Naive thymus-derived CD4-positive, alpha-beta T cell (primary cell): ENCODE data around the gene FRMD4B. TPM values are rescaled to one million over a fixed set of nuclear protein-coding genes. Genes with fewer than 3 reads are reported as not detected.

Experiments used
- ATAC-seq: fragments of 150-1000 bp; cut with Tn5 transposase; 2 replicates; pipeline ENCODE4 v1.10.0; 2021; ENCODE audit warnings: mild to moderate bottlenecking, moderate library complexity
- CTCF ChIA-PET: fragments of 350-600 bp; sonication (Branson Sonifier 250); formaldehyde crosslinking; loops from one replicate; lab custom pipeline; 2021; ENCODE audit warnings: antibody characterized with exemption; lab: Charles Lee
- POLR2A ChIA-PET: fragments of 350-600 bp; sonication (Branson Sonifier 250); formaldehyde crosslinking; loops from one replicate; lab custom pipeline; 2021; ENCODE audit warnings: antibody characterized with exemption, inconsistent platforms; lab: Charles Lee
- DNase-seq, 9 donors: peaks; one replicate each; pipeline versions ENCODE4 v3.0.0 to v3.0.0-alpha.2; 2020 to 2022; ENCODE audit warnings: mixed read lengths in 1 of 9
- H3K27ac ChIP-seq: one replicate; pipeline ENCODE4 v1.7.0; 2013; ENCODE audit warnings: mild to moderate bottlenecking, low read depth, low read length, moderate library complexity
- H3K27me3 ChIP-seq, 2 donors: one replicate each; pipeline ENCODE4 v1.7.0; 2013; ENCODE audit warnings: low read length in 2 of 2, mild to moderate bottlenecking in 2 of 2, moderate library complexity in 2 of 2; ENCODE audit not compliant: control insufficient read depth in 2 of 2, insufficient read depth in 2 of 2
- H3K36me3 ChIP-seq, 3 experiments: 1 replicate in 2 of 3; 2 replicates in 1 of 3; pipeline ENCODE4 v1.7.0; 2013; ENCODE audit warnings: low read length in 3 of 3, mild to moderate bottlenecking in 3 of 3, moderate library complexity in 1 of 3; ENCODE audit not compliant: insufficient read depth in 3 of 3, control insufficient read depth in 2 of 3
- H3K4me1 ChIP-seq, 2 donors: one replicate each; pipeline ENCODE4 v1.7.0; 2013; ENCODE audit warnings: low read length in 2 of 2, mild to moderate bottlenecking in 2 of 2, moderate library complexity in 1 of 2; ENCODE audit not compliant: control insufficient read depth in 2 of 2, insufficient read depth in 2 of 2
- H3K4me3 ChIP-seq: 2 replicates; pipeline ENCODE4 v1.7.0; 2013; ENCODE audit warnings: mild to moderate bottlenecking, low read length
- H3K9me3 ChIP-seq, 3 experiments: 1 replicate in 2 of 3; 2 replicates in 1 of 3; pipeline ENCODE4 v1.7.0; 2013; ENCODE audit warnings: low read length in 3 of 3; ENCODE audit not compliant: control insufficient read depth in 2 of 3
- H3K27ac Mint-ChIP-seq, 9 donors: one replicate each; pipeline ENCODE4 v1.8.0; 2020 to 2022; ENCODE audit warnings: mixed read lengths in 9 of 9, mild to moderate bottlenecking in 8 of 9, moderate library complexity in 5 of 9, inconsistent platforms in 2 of 9
- H3K27me3 Mint-ChIP-seq, 5 donors: one replicate each; pipeline ENCODE4 v1.8.0; 2021 to 2022; ENCODE audit warnings: mixed read lengths in 5 of 5, mild to moderate bottlenecking in 1 of 5
- H3K36me3 Mint-ChIP-seq, 5 donors: one replicate each; pipeline ENCODE4 v1.8.0; 2020 to 2022; ENCODE audit warnings: mixed read lengths in 5 of 5, mild to moderate bottlenecking in 3 of 5, inconsistent platforms in 1 of 5
- H3K4me1 Mint-ChIP-seq, 7 donors: one replicate each; pipeline ENCODE4 v1.8.0; 2020 to 2022; ENCODE audit warnings: mixed read lengths in 7 of 7, mild to moderate bottlenecking in 3 of 7, inconsistent platforms in 1 of 7
- H3K4me3 Mint-ChIP-seq, 10 donors: one replicate each; pipeline ENCODE4 v1.8.0; 2020 to 2022; ENCODE audit warnings: mild to moderate bottlenecking in 10 of 10, mixed read lengths in 10 of 10, moderate library complexity in 6 of 10, inconsistent platforms in 2 of 10
- H3K9me3 Mint-ChIP-seq, 11 donors: one replicate each; pipeline ENCODE4 v1.8.0; 2020 to 2022; ENCODE audit warnings: mixed read lengths in 11 of 11, mild to moderate bottlenecking in 4 of 11, inconsistent platforms in 1 of 11, moderate library complexity in 1 of 11
- intact Hi-C, 2 donors: fragments of 100-400 bp; cut with micrococcal nuclease; formaldehyde crosslinking; loops; one replicate each; pipeline ENCODE4 v1.15.1; 2023
- polyA plus RNA-seq, 2 donors: library from polyadenylated mRNA; unstranded; fragments of 300-500 nt; fragmentation: Illumina TruSeq; gene quantifications; one replicate each; pipeline ENCODE4 v1.2.3, GENCODE V29; 2021
- total RNA-seq, 6 experiments: library from RNA in 5 of 6; stranded (reverse) in 5 of 6; gene quantifications; 1 replicate in 5 of 6; 2 replicates in 1 of 6; pipeline ENCODE4 v1.2.3 and lab custom pipeline; 2021 to 2026

The FRMD4B gene
- total and polyA plus RNA-seq, 7 experiments from 2014 or later: 0.59 to 32.2 (median 5.6) TPM; not detected in 1

- no peak overlapping the region for H3K4me3 ChIP-seq
- intact Hi-C loops: no loop called here
- H3K36me3 ChIP-seq: no peaks in the 10 kb centered on the region
- H3K9me3 ChIP-seq: no peaks in the 10 kb centered on the region
- Mint-ChIP-seq H3K4me1 (peaks cover 0 to 4% (median 0%) of the 10 kb centered on the region in 7 donors), H3K4me3 (no peak overlapping the region), H3K27ac (no peak overlapping the region), H3K36me3 (peaks cover 0 to 8% (median 0%) of the 10 kb centered on the region in 5 donors), H3K27me3 (peaks cover 0 to 28% (median 8%) of the 10 kb centered on the region in 5 donors), H3K9me3 (peaks cover 0 to 16% (median 5%) of the 10 kb centered on the region in 11 donors)
- POLR2A ChIA-PET: no interaction called here
- CTCF ChIA-PET: no interaction called here
- H3K27ac ChIP-seq: no peak overlapping the region
- DNase-seq (no peak), ATAC-seq (no peak)
- H3K27me3 ChIP-seq: no peaks in the 10 kb centered on the region
- H3K4me1 ChIP-seq: no peaks in the 10 kb centered on the region
These were observed 25.2 kb downstream of the FRMD4B start for GRCh38 chr3:69360690-69361089.

- Mint-ChIP-seq H3K36me3 (peaks cover 0 to 8% (median 0%) of the 10 kb centered on the region in 5 donors), H3K27me3 (peaks cover 0 to 28% (median 8%) of the 10 kb centered on the region in 5 donors), H3K4me1 (peaks cover 0 to 4% (median 0%) of the 10 kb centered on the region in 7 donors), H3K4me3 (no peak overlapping the region), H3K27ac (peak overlapping the region in 1 of 9 donors; percentile 21), H3K9me3 (peaks cover 0 to 16% (median 5%) of the 10 kb centered on the region in 11 donors)
- no peak overlapping the region for H3K27ac ChIP-seq
- no peak for DNase-seq
- H3K27me3 ChIP-seq: no peaks in the 10 kb centered on the region
- H3K36me3 ChIP-seq: no peaks in the 10 kb centered on the region
- ChIA-PET CTCF (no interaction called here), POLR2A (no interaction called here)
- no peak overlapping the region for H3K4me3 ChIP-seq
- H3K9me3 ChIP-seq: no peaks in the 10 kb centered on the region
- intact Hi-C loops: no loop called here
- no peak for ATAC-seq
- no peaks in the 10 kb centered on the region for H3K4me1 ChIP-seq
These were observed 26.0 kb downstream of the FRMD4B start for GRCh38 chr3:69359916-69360315.

GRCh38 chr3:69359339-69359893 lies 26.5 kb downstream of the FRMD4B start:
- ATAC-seq: no peak
- Mint-ChIP-seq H3K36me3 (peaks cover 0 to 8% (median 0%) of the 10 kb centered on the region in 5 donors), H3K27me3 (peaks cover 0 to 30% (median 8%) of the 10 kb centered on the region in 5 donors), H3K9me3 (peaks cover 0 to 16% (median 5%) of the 10 kb centered on the region in 11 donors), H3K27ac (no peak overlapping the region), H3K4me1 (peaks cover 0 to 4% (median 0%) of the 10 kb centered on the region in 7 donors), H3K4me3 (no peak overlapping the region)
- intact Hi-C loops: no loop called here
- Histone ChIP-seq H3K9me3 (no peaks in the 10 kb centered on the region), H3K4me1 (no peaks in the 10 kb centered on the region), H3K27ac (no peak overlapping the region), H3K36me3 (no peaks in the 10 kb centered on the region), H3K4me3 (no peak overlapping the region), H3K27me3 (no peaks in the 10 kb centered on the region)
- ChIA-PET POLR2A (no interaction called here), CTCF (no interaction called here)
- DNase-seq: no peak

GRCh38 chr3:69357196-69357595 lies 28.7 kb downstream of the FRMD4B start:
- Histone ChIP-seq H3K27ac (no peak overlapping the region), H3K36me3 (no peaks in the 10 kb centered on the region), H3K4me1 (no peaks in the 10 kb centered on the region), H3K27me3 (no peaks in the 10 kb centered on the region), H3K9me3 (no peaks in the 10 kb centered on the region), H3K4me3 (no peak overlapping the region)
- no peak overlapping the region for H3K27ac Mint-ChIP-seq
- ATAC-seq (no peak), DNase-seq (no peak)
- peaks cover 0 to 16% (median 5%) of the 10 kb centered on the region in 11 donors for H3K9me3 Mint-ChIP-seq
- peaks cover 10 to 38% (median 20%) of the 10 kb centered on the region in 5 donors for H3K27me3 Mint-ChIP-seq
- intact Hi-C loops: no loop called here
- no peak overlapping the region for H3K4me3 Mint-ChIP-seq
- peaks cover 11 to 17% (median 15%) of the 10 kb centered on the region in 7 donors for H3K4me1 Mint-ChIP-seq
- POLR2A ChIA-PET: interaction anchor here (0.8 kb wide), 1 partner anchor 451 kb away, joined by 3 read pairs; no protein-coding TSS in a partner anchor
- CTCF ChIA-PET: no interaction called here
- H3K36me3 Mint-ChIP-seq: peaks cover 0 to 8% (median 0%) of the 10 kb centered on the region in 5 donors

- H3K27ac Mint-ChIP-seq: no peak overlapping the region
- H3K27me3 Mint-ChIP-seq: peaks cover 13 to 32% (median 20%) of the 10 kb centered on the region in 5 donors
- peaks cover 0 to 8% (median 0%) of the 10 kb centered on the region in 5 donors for H3K36me3 Mint-ChIP-seq
- Histone ChIP-seq H3K4me1 (no peaks in the 10 kb centered on the region), H3K36me3 (no peaks in the 10 kb centered on the region), H3K4me3 (no peak overlapping the region), H3K27ac (no peak overlapping the region), H3K27me3 (no peaks in the 10 kb centered on the region), H3K9me3 (no peaks in the 10 kb centered on the region)
- H3K4me3 Mint-ChIP-seq: no peak overlapping the region
- peaks cover 0 to 13% (median 5%) of the 10 kb centered on the region in 11 donors for H3K9me3 Mint-ChIP-seq
- ChIA-PET POLR2A (no interaction called here), CTCF (no interaction called here)
- intact Hi-C loops: no loop called here
- ATAC-seq (no peak), DNase-seq (no peak)
- peaks cover 12 to 22% (median 17%) of the 10 kb centered on the region in 7 donors for H3K4me1 Mint-ChIP-seq
These were observed 30.9 kb downstream of the FRMD4B start for GRCh38 chr3:69354948-69355347.

GRCh38 chr3:69353503-69353902 lies 32.4 kb downstream of the FRMD4B start:
- H3K27ac ChIP-seq: no peak overlapping the region
- ATAC-seq (peak; percentile 73), DNase-seq (no peak)
- no peaks in the 10 kb centered on the region for H3K9me3 ChIP-seq
- H3K36me3 ChIP-seq: no peaks in the 10 kb centered on the region
- H3K4me3 Mint-ChIP-seq: peak overlapping the region in 9 of 10 donors; percentile 23 to 81 (median 68)
- no peak overlapping the region for H3K4me3 ChIP-seq
- H3K27me3 ChIP-seq: no peaks in the 10 kb centered on the region
- H3K9me3 Mint-ChIP-seq: peaks cover 0 to 5% (median 2%) of the 10 kb centered on the region in 11 donors
- ChIA-PET POLR2A (no interaction called here), CTCF (no interaction called here)
- H3K4me1 Mint-ChIP-seq: peaks cover 12 to 22% (median 17%) of the 10 kb centered on the region in 7 donors
- H3K27ac Mint-ChIP-seq: no peak overlapping the region
- intact Hi-C loops: no loop called here
- no peaks in the 10 kb centered on the region for H3K4me1 ChIP-seq
- H3K27me3 Mint-ChIP-seq: peaks cover 13 to 25% (median 20%) of the 10 kb centered on the region in 5 donors
- peaks cover 0 to 2% (median 0%) of the 10 kb centered on the region in 5 donors for H3K36me3 Mint-ChIP-seq

- Histone ChIP-seq H3K4me1 (no peaks in the 10 kb centered on the region), H3K9me3 (no peaks in the 10 kb centered on the region), H3K27ac (no peak overlapping the region), H3K4me3 (no peak overlapping the region), H3K27me3 (no peaks in the 10 kb centered on the region), H3K36me3 (no peaks in the 10 kb centered on the region)
- H3K4me3 Mint-ChIP-seq: peak overlapping the region in 9 of 10 donors; percentile 23 to 81 (median 68)
- intact Hi-C loops: no loop called here
- peaks cover 12 to 22% (median 17%) of the 10 kb centered on the region in 7 donors for H3K4me1 Mint-ChIP-seq
- ATAC-seq (no peak), DNase-seq (no peak)
- H3K36me3 Mint-ChIP-seq: no peaks in the 10 kb centered on the region
- POLR2A ChIA-PET: no interaction called here
- H3K27ac Mint-ChIP-seq: no peak overlapping the region
- H3K9me3 Mint-ChIP-seq: peaks cover 0 to 1% (median 0%) of the 10 kb centered on the region in 11 donors
- peaks cover 13 to 25% (median 20%) of the 10 kb centered on the region in 5 donors for H3K27me3 Mint-ChIP-seq
- CTCF ChIA-PET: no interaction called here
These were observed 32.8 kb downstream of the FRMD4B start for GRCh38 chr3:69353088-69353478.
